Ishikawa (cell line): Measurements from ENCODE around the gene SLC16A4.

Source experiments
- CREB1 ChIP-seq: IDR thresholded peaks from 2 replicates; pipeline ENCODE4 v1.6.1; 2012; ENCODE audit warnings: low read depth
- EGR1 ChIP-seq: IDR thresholded peaks from 2 replicates; pipeline ENCODE4 v1.6.1; 2012
- EP300 ChIP-seq: IDR thresholded peaks from 2 replicates; pipeline ENCODE4 v1.6.1; 2012; ENCODE audit warnings: borderline replicate concordance
- FOXM1 ChIP-seq: IDR thresholded peaks from 2 replicates; pipeline ENCODE4 v1.6.1; 2012; ENCODE audit warnings: low read depth, borderline replicate concordance
- REST ChIP-seq: IDR thresholded peaks from 2 replicates; pipeline ENCODE4 v1.6.1; 2012; ENCODE audit warnings: low read depth, mild to moderate bottlenecking
- TCF12 ChIP-seq: IDR thresholded peaks from 2 replicates; pipeline ENCODE4 v1.6.1; 2012; ENCODE audit warnings: low read depth
- TEAD4 ChIP-seq: IDR thresholded peaks from 2 replicates; pipeline ENCODE4 v1.6.1; 2012
- TF ChIP-seq, protein P1 (sequence below): IDR thresholded peaks from 2 replicates; pipeline ENCODE4 v1.6.1; 2012

- TF ChIP-seq REST (no peak), FOXM1 (no peak), EP300 (no peak), TEAD4 (no peak), CREB1 (no peak), EGR1 (no peak), TCF12 (no peak)
- TF ChIP-seq, protein P1, sequence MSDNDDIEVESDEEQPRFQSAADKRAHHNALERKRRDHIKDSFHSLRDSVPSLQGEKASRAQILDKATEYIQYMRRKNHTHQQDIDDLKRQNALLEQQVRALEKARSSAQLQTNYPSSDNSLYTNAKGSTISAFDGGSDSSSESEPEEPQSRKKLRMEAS: no peak
Measured at GRCh38 chr1:110347182-110347893, 43.5 kb downstream of the SLC16A4 start.
